Fibroblast of upper back skin (primary cell): ENCODE data around the gene CCDC146.
"Not testable (repeated sequence)": the region's sequence is repeated elsewhere in the genome, so short reads cannot be mapped to it uniquely, and the experiment has no call there.

Source experiments
- DNase-seq: peaks from one replicate; pipeline ENCODE4 v3.0.0-alpha.2; 2013

CCDC146 gene

GRCh38 chr7:77306231-77307067 is 184.0 kb downstream of the CCDC146 start:
- no peak for DNase-seq

GRCh38 chr7:77308792-77309191 is 186.4 kb downstream of the CCDC146 start:
- no peak for DNase-seq

DNA sequence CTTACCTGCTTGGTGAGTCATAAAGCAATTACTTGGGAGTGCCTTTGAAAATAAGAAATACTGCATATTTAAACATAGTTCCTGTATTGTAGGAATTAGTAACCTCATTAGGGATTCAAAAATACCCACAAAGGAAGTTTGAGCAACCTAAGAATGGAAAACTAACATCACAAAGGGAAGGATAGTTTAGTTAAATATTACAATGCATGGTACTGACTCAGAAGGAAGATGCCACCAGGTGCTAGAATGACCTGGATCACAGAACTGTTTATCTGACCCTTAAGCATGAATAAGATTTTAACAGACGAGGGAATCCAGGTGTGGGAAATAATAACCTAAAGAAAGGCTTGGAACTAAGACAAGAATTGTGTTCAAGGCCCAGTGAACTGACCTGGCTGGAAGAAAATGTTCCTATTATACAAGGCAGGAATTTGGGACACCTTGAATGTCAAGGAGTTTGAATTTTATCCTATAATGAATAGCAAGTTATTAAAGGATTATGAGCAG is 187.4 kb downstream of the CCDC146 start:
- DNase-seq: no peak

- no peak for DNase-seq
Measured at GRCh38 chr7:77310982-77311381, 188.6 kb downstream of the CCDC146 start.

GRCh38 chr7:77313085-77313484 is 190.7 kb downstream of the CCDC146 start:
- no peak for DNase-seq

- no peak for DNase-seq
Measured at GRCh38 chr7:77313876-77314480, 191.6 kb downstream of the CCDC146 start.

GRCh38 chr7:77315182-77315591 is 192.8 kb downstream of the CCDC146 start:
- DNase-seq: peak; percentile 63

GRCh38 chr7:77316219-77316978 is 194.0 kb downstream of the CCDC146 start:
- no peak for DNase-seq

DNA sequence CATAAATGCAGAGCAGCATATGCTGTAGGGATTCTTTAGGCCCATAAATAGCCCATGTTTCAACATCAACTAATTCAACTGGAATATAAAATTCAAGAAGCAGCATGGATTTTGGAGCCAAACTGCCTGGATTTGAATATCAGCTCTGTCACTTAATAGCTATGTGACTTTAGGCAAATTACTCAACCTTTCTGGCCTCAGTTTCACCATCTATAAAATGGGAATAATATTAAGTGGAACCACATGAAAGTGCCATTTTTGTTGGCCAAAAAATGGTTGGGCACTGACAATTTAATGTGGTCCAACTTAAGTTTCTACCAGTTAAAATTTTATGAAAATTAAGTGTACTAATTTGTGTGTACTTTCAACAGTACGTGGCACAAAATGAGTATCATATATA is 195.6 kb downstream of the CCDC146 start:
- DNase-seq: no peak

DNA sequence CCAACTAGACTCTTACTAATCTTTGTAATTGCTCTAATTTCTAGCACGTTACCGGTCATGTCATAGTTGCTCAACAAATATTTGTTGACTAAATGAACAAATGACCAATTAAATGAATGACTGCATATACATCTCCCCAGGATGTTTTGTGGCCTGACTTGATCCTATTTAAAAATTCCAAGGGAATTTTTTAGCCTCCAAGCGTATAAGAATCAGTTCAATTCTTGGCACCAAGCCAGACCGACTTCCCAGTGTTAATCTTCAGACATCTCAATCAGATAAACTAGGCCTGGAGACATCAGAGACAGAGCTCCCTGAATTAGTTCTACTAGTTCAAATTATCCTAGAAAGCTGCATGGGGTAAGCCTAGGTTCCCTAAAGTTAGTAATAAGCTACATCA is 197.7 kb downstream of the CCDC146 start:
- no peak for DNase-seq

- no peak for DNase-seq
Measured at GRCh38 chr7:77320714-77321113, 198.3 kb downstream of the CCDC146 start.

GRCh38 chr7:77321300-77321699 is 198.9 kb downstream of the CCDC146 start:
- DNase-seq: no peak

- no peak for DNase-seq
Measured at GRCh38 chr7:77326131-77326530, 203.7 kb downstream of the CCDC146 start.

DNA sequence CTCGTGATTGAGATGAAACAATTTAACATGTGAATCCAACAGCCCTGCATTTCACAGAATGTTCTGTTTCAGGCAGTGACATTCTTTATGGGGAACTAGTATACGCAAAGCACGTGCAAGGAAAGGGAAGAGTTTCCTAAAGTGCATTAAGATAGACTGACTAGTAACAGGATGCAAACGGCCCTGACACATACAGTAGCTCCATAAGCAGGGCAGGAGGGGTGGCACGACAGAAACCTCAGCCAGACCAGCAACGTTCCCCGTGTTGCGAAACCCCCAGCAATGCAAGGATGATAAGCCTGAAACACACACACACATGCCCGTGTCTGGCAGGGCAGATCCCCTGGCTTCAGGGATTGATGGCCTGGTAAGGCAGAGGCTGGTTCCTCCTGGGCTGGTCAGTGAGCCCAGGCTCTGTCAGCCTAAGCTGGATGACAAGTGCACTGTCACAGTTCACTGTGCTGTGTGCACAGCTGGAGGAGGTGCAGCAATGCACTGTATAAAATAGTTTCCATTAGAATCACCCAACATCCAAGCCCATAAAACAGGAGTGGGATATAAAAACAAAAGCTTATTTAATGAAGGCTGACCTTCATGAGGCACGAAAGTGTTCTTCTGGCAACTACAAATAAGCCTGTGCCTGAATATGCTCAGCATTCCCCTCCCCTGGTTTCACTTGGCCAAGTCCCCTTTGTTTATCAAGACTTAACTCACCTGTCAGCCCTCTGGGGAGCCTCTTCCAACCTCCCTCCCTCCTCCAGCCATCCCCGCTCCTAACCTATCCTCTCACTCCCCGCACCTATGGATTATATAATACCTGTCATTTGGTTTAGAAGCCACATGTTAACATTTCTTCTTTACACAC is 204.9 kb downstream of the CCDC146 start:
- DNase-seq: peak; percentile 70

DNA sequence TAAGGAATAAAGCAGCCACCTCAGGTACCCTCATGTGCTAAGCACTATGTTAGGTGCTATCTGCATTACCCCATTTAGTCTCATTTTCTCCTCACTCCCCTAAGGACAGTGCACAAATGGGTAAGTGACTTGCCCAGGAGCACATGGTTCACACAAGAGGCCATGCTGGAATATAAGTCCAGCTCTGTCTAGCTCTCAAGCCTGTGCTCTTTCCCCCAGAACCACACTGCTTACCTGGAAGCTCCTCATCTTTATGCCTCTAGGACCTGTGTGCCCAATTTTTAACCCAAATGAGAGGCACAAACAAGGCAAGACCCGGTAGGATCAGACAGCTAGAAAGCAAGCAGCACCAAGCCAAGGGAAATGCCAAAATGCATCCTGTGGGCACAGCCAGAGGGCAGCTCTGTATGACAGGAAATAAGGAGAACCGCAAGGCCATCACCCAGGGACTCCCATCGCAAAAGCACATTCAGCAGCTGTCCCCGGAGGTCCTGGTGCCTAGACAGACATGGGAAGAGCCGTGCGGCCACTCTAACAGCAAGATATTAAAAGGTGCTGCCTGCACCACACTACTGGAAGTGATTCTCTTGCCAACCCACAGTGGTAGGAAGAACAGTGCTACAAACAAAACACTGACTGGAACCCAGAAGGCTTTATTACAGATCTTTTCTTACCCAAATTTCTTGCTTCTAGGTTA is 205.7 kb downstream of the CCDC146 start:
- no peak for DNase-seq

GRCh38 chr7:77328669-77329068 is 206.3 kb downstream of the CCDC146 start:
- DNase-seq: peak; percentile 49

GRCh38 chr7:77329466-77330168 is 207.2 kb downstream of the CCDC146 start:
- no peak for DNase-seq

DNA sequence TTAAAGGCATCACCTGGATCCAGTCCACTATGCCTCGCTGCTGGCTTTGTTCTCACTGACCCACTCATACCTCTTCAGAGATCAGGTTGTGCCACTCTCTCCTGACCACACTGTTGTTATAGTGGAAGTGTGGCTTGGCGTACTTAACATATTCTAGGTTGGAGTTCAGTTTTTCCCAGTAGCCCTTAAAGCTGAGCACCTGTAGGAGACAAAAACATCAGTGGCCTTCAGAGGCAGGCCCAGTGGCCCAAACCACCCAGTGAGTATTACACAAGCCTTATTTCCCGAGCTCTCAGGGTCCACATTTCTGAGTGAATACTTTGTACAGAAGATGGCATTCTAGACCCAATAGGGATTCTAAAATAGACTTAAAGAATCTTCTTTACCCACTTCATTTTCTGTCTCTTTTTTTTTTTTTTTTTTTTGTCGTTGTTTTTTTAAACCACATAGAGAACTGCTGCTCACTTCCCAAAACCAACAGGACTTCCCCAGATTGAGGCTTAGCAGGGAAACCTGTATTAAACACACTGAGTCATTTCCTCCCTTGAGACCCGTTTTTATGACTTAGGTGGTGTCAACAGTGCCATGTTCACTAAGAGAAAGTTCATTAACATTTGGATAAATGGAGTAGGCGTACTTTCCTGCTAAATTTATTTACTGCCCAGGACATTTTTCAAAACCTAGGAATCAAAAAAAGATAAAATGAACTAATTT is 207.9 kb downstream of the CCDC146 start:
- DNase-seq: no peak

- peak; percentile 81 for DNase-seq
Measured at GRCh38 chr7:77331938-77332695, 209.7 kb downstream of the CCDC146 start.

- not testable (repeated sequence) for DNase-seq
Measured at GRCh38 chr7:77334039-77334438, 211.6 kb downstream of the CCDC146 start.
